H9 (cell line): ENCODE data around the gene SMARCC1. TPM values are rescaled to one million over a fixed set of nuclear protein-coding genes. Genes with fewer than 3 reads are reported as not detected.

Experiments
- DNase-seq: peaks from one replicate; pipeline ENCODE4 v3.0.0-alpha.2; 2017
- H2AFZ ChIP-seq: one replicate; pipeline ENCODE4 v1.6.1; 2013; ENCODE audit warnings: mild to moderate bottlenecking, low read length, control low read depth, moderate library complexity
- H2AK5ac ChIP-seq: 2 replicates; pipeline ENCODE4 v1.6.1; 2013; ENCODE audit warnings: low read length, control low read depth, mixed read lengths; ENCODE audit not compliant: insufficient read length
- H2BK120ac ChIP-seq: one replicate; pipeline ENCODE4 v1.6.1; 2013; ENCODE audit warnings: low read depth, mild to moderate bottlenecking, low read length, control low read depth, inconsistent platforms; ENCODE audit not compliant: poor library complexity, severe bottlenecking
- H2BK12ac ChIP-seq: 2 replicates; pipeline ENCODE4 v1.6.1; 2013; ENCODE audit warnings: low read length, control low read depth, mixed read lengths, low read depth; ENCODE audit not compliant: insufficient read length
- H2BK15ac ChIP-seq: 2 replicates; pipeline ENCODE4 v1.6.1; 2013; ENCODE audit warnings: low read depth, low read length, control low read depth
- H2BK20ac ChIP-seq: one replicate; pipeline ENCODE4 v1.6.1; 2013; ENCODE audit warnings: low read depth, mild to moderate bottlenecking, low read length, control low read depth, inconsistent platforms; ENCODE audit not compliant: poor library complexity, severe bottlenecking
- H2BK5ac ChIP-seq: 2 replicates; pipeline ENCODE4 v1.6.1; 2013; ENCODE audit warnings: low read length, control low read depth, mixed read lengths; ENCODE audit not compliant: insufficient read length
- H3K14ac ChIP-seq: 2 replicates; pipeline ENCODE4 v1.6.1; 2013; ENCODE audit warnings: low read length, control low read depth; ENCODE audit not compliant: insufficient read depth
- H3K18ac ChIP-seq: 2 replicates; pipeline ENCODE4 v1.6.1; 2013; ENCODE audit warnings: low read depth, mild to moderate bottlenecking, mixed read lengths, low read length, control low read depth; ENCODE audit not compliant: insufficient read length
- H3K23ac ChIP-seq: 2 replicates; pipeline ENCODE4 v1.6.1; 2013; ENCODE audit warnings: low read length, control low read depth, mixed read lengths, low read depth; ENCODE audit not compliant: insufficient read length
- H3K23me2 ChIP-seq: 2 replicates; pipeline ENCODE4 v1.6.1; 2013; ENCODE audit warnings: low read depth, mild to moderate bottlenecking, mixed read lengths, low read length, control low read depth; ENCODE audit not compliant: insufficient read length, poor library complexity, severe bottlenecking
- H3K27ac ChIP-seq: 2 replicates; pipeline ENCODE4 v1.5.1; 2013; ENCODE audit warnings: low read length, control low read depth, mixed read lengths, low read depth; ENCODE audit not compliant: insufficient read length
- H3K27me3 ChIP-seq: 2 replicates; pipeline ENCODE4 v1.6.1; 2013; ENCODE audit warnings: low read length, control low read depth, inconsistent platforms; ENCODE audit not compliant: insufficient read depth
- H3K4ac ChIP-seq: 2 replicates; pipeline ENCODE4 v1.6.1; 2013; ENCODE audit warnings: low read depth, mild to moderate bottlenecking, control low read depth, inconsistent platforms, low read length, moderate library complexity
- H3K4me1 ChIP-seq: 2 replicates; pipeline ENCODE4 v1.6.1; 2013; ENCODE audit warnings: low read length, control low read depth, inconsistent platforms; ENCODE audit not compliant: insufficient read depth
- H3K4me2 ChIP-seq: 2 replicates; pipeline ENCODE4 v1.6.1; 2013; ENCODE audit warnings: low read length, control low read depth, mixed read lengths; ENCODE audit not compliant: insufficient read length, insufficient read depth
- H3K56ac ChIP-seq: 2 replicates; pipeline ENCODE4 v1.6.1; 2013; ENCODE audit warnings: low read depth, mild to moderate bottlenecking, mixed read lengths, low read length, control low read depth; ENCODE audit not compliant: insufficient read length
- H3K79me1 ChIP-seq: 2 replicates; pipeline ENCODE4 v1.6.1; 2013; ENCODE audit warnings: low read depth, mild to moderate bottlenecking, moderate library complexity, low read length, control low read depth, inconsistent platforms; ENCODE audit not compliant: insufficient read depth, poor library complexity, severe bottlenecking
- H3K79me2 ChIP-seq: 2 replicates; pipeline ENCODE4 v1.6.1; 2013; ENCODE audit warnings: low read length, control low read depth, inconsistent platforms; ENCODE audit not compliant: insufficient read depth
- H3K9ac ChIP-seq: 2 replicates; pipeline ENCODE4 v1.6.1; 2013; ENCODE audit warnings: low read length, control low read depth, mixed read lengths; ENCODE audit not compliant: insufficient read length; ENCODE audit errors: extremely low read depth
- H3K9me3 ChIP-seq: one replicate; pipeline ENCODE4 v1.6.1; 2013; ENCODE audit warnings: low read depth, low read length, inconsistent platforms; ENCODE audit not compliant: control insufficient read depth
- H3T11ph ChIP-seq: one replicate; pipeline ENCODE4 v1.6.1; 2013; ENCODE audit warnings: mild to moderate bottlenecking, low read length, control low read depth, inconsistent platforms
- H4K20me1 ChIP-seq: one replicate; pipeline ENCODE4 v1.6.1; 2013; ENCODE audit not compliant: control insufficient read depth, insufficient read length, insufficient read depth
- H4K5ac ChIP-seq: 2 replicates; pipeline ENCODE4 v1.6.1; 2013; ENCODE audit warnings: low read depth, mild to moderate bottlenecking, mixed read lengths, low read length, control low read depth; ENCODE audit not compliant: insufficient read length
- H4K8ac ChIP-seq: replicated peaks from 2 replicates; pipeline ENCODE4 v1.6.1; 2013; ENCODE audit warnings: low read length, control low read depth, mixed read lengths, low read depth; ENCODE audit not compliant: insufficient read length
- H4K91ac ChIP-seq: 2 replicates; pipeline ENCODE4 v1.6.1; 2013; ENCODE audit warnings: low read depth, mild to moderate bottlenecking, moderate library complexity, mixed read lengths, low read length, control low read depth; ENCODE audit not compliant: insufficient read length
- H3K27ac Mint-ChIP-seq, 3 experiments: 2 replicates in 2 of 3; 3 replicates in 1 of 3; pipeline ENCODE4 v1.8.0; 2020 to 2021; ENCODE audit warnings: mixed read lengths in 3 of 3, mild to moderate bottlenecking in 1 of 3, moderate library complexity in 1 of 3
- H3K27me3 Mint-ChIP-seq: 2 replicates; pipeline ENCODE4 v1.8.0; 2021; ENCODE audit warnings: low read depth, mild to moderate bottlenecking, moderate library complexity, mixed read lengths
- H3K36me3 Mint-ChIP-seq, 3 experiments: 2 replicates in 2 of 3; 3 replicates in 1 of 3; pipeline ENCODE4 v1.8.0; 2020 to 2021; ENCODE audit warnings: low read depth in 3 of 3, mixed read lengths in 3 of 3; ENCODE audit not compliant: insufficient read depth in 1 of 3
- H3K4me1 Mint-ChIP-seq, 2 experiments: 2 replicates each; pipeline ENCODE4 v1.8.0; 2020; ENCODE audit warnings: mixed read lengths in 2 of 2
- H3K4me3 Mint-ChIP-seq, 2 experiments: 2 replicates in 1 of 2; 3 replicates in 1 of 2; pipeline ENCODE4 v1.8.0; 2020 to 2021; ENCODE audit warnings: mild to moderate bottlenecking in 2 of 2, mixed read lengths in 2 of 2, moderate library complexity in 1 of 2
- H3K9me3 Mint-ChIP-seq, 2 experiments: 2 replicates in 1 of 2; 3 replicates in 1 of 2; pipeline ENCODE4 v1.8.0; 2020; ENCODE audit warnings: mild to moderate bottlenecking in 2 of 2, mixed read lengths in 2 of 2, moderate library complexity in 1 of 2
- WGBS: extraction: QIAGEN DNeasy Blood & Tissue Kit; methylation state at CpG from one replicate; pipeline ENCODE4 v1.1.7; 2013; ENCODE audit warnings: missing lambda C conversion rate, low lambda C conversion rate, mixed read lengths; ENCODE audit not compliant: insufficient read length; ENCODE audit errors: extremely low coverage; 5-methylcytosine and 5-hydroxymethylcytosine counted together
- total RNA-seq: library from RNA; stranded (reverse); gene quantifications from 2 replicates; pipeline ENCODE4 v1.2.1, GENCODE V29; 2021
- TF ChIP-seq, protein P1 (sequence below): fragments of 200-600 bp; sonication (generic); conservative IDR thresholded peaks from 3 replicates; pipeline ENCODE4 v1.8.0; 2021; ENCODE audit warnings: antibody characterized with exemption, mild to moderate bottlenecking

SMARCC1 gene
- total RNA-seq, 1 experiment from 2014 or later: 274 TPM

- TF ChIP-seq, protein P1, sequence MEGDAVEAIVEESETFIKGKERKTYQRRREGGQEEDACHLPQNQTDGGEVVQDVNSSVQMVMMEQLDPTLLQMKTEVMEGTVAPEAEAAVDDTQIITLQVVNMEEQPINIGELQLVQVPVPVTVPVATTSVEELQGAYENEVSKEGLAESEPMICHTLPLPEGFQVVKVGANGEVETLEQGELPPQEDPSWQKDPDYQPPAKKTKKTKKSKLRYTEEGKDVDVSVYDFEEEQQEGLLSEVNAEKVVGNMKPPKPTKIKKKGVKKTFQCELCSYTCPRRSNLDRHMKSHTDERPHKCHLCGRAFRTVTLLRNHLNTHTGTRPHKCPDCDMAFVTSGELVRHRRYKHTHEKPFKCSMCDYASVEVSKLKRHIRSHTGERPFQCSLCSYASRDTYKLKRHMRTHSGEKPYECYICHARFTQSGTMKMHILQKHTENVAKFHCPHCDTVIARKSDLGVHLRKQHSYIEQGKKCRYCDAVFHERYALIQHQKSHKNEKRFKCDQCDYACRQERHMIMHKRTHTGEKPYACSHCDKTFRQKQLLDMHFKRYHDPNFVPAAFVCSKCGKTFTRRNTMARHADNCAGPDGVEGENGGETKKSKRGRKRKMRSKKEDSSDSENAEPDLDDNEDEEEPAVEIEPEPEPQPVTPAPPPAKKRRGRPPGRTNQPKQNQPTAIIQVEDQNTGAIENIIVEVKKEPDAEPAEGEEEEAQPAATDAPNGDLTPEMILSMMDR: no peak
- Histone ChIP-seq H2BK5ac (no peak overlapping the region), H3K4ac (no peak overlapping the region), H3K56ac (no peak overlapping the region), H4K91ac (no peak overlapping the region), H3K79me2 (no peaks in the 10 kb centered on the region), H2AK5ac (no peak overlapping the region), H3T11ph (no peak overlapping the region), H3K23ac (no peak overlapping the region), H4K5ac (no peak overlapping the region), H3K27me3 (no peaks in the 10 kb centered on the region), H3K4me2 (no peak overlapping the region), H3K27ac (no peak overlapping the region), H3K4me1 (no peaks in the 10 kb centered on the region), H2BK120ac (no peak overlapping the region), H3K79me1 (no peaks in the 10 kb centered on the region), H2BK12ac (no peak overlapping the region), H3K9ac (no peak overlapping the region), H4K20me1 (no peaks in the 10 kb centered on the region), H2BK15ac (no peak overlapping the region), H3K9me3 (no peaks in the 10 kb centered on the region), H2AFZ (no peak overlapping the region), H3K18ac (no peak overlapping the region), H2BK20ac (no peak overlapping the region), H4K8ac (no peak overlapping the region), H3K23me2 (no peaks in the 10 kb centered on the region), H3K14ac (no peak overlapping the region)
- DNase-seq: no peak
- Mint-ChIP-seq H3K4me1 (no peaks in the 10 kb centered on the region), H3K9me3 (peaks cover 9 to 10% of the 10 kb centered on the region in 2 experiments), H3K36me3 (peaks cover 50 to 70% (median 62%) of the 10 kb centered on the region in 3 experiments), H3K4me3 (no peak overlapping the region), H3K27me3 (no peaks in the 10 kb centered on the region), H3K27ac (peak overlapping the region in 2 of 3 experiments; percentile 77 to 79; a peak in 3 of 7 replicates)
- no CpG with 5 or more reads among the region's 16 CpGs for WGBS
Measured at GRCh38 chr3:47663630-47664240, 118.0 kb downstream of the SMARCC1 start.
